Adrenal gland (tissue), 12 donors: ENCODE results near the gene NSG1. TPM values are rescaled to one million over a fixed set of nuclear protein-coding genes. Genes with fewer than 3 reads are reported as not detected.

Experiments
- DNase-seq, 7 donors: peaks; one replicate each; pipeline ENCODE4 v3.0.0-alpha.2; 2019 to 2020
- H3K27ac ChIP-seq, 5 donors: fragments of 200-600 bp; sonication (generic) in 4 of 5; 1 replicate in 3 of 5; 2 replicates in 2 of 5; pipeline versions ENCODE4 v1.5.1 to v1.8.0; 2016 to 2020; ENCODE audit warnings: mild to moderate bottlenecking in 1 of 5
- H3K27me3 ChIP-seq: fragments of 200-600 bp; 2 replicates; pipeline ENCODE4 v1.8.0; 2021
- H3K36me3 ChIP-seq, 2 donors: fragments of 200-600 bp; replicated peaks in 1 of 2; 1 replicate in 1 of 2; 2 replicates in 1 of 2; pipeline versions ENCODE4 v1.5.1 to v1.8.0; 2018 to 2022
- H3K4me1 ChIP-seq, 2 donors: fragments of 200-600 bp; replicated peaks in 1 of 2; 1 replicate in 1 of 2; 2 replicates in 1 of 2; pipeline versions ENCODE4 v1.5.1 to v1.8.0; 2018 to 2021
- H3K4me3 ChIP-seq, 4 donors: fragments of 200-600 bp; sonication (generic) in 3 of 4; one replicate each; pipeline ENCODE4 v1.5.1; 2016 to 2018
- H3K9me3 ChIP-seq, 3 donors: fragments of 200-600 bp; sonication (generic) in 1 of 3; replicated peaks in 1 of 3; 1 replicate in 2 of 3; 2 replicates in 1 of 3; pipeline versions ENCODE4 v1.5.1 to v1.8.0; 2016 to 2021
- POLR2A ChIP-seq, 2 donors: fragments of 450-650 bp; IDR thresholded peaks; one replicate each; pipeline ENCODE4 v1.6.1; 2017; ENCODE audit warnings: antibody characterized with exemption in 2 of 2, mild to moderate bottlenecking in 2 of 2, moderate library complexity in 1 of 2
- WGBS, 4 donors: extraction: QIAGEN DNeasy Blood & Tissue Kit in 2 of 4; methylation state at CpG; one replicate each; pipeline versions ENCODE4 v1.1.5 to v1.1.7; 2013 to 2017; 5-methylcytosine and 5-hydroxymethylcytosine counted together
- intact Hi-C, 2 donors: fragments of 100-400 bp; cut with DNase I; formaldehyde crosslinking; loops; one replicate each; pipeline versions ENCODE4 v1.14.1 to v1.15.0; 2022 to 2023
- polyA plus RNA-seq, 3 donors: library from polyadenylated mRNA; stranded (reverse); fragments of 200-250 nt in 2 of 3; fragments of 350-450 nt in 1 of 3; fragmentation: Illumina TruSeq in 1 of 3; extraction: RNeasy Lipid Tissue Mini Kit (QIAGEN cat#74804) in 1 of 3; gene quantifications; one replicate each; pipeline ENCODE4 v1.2.3, GENCODE V29; 2013 to 2014
- total RNA-seq, 9 donors: library from RNA; depleted of rRNA in 4 of 9; stranded (reverse); fragments of >200 nt in 4 of 9; fragments of 120-200 nt in 1 of 9; fragmentation: NEBNext Ultra II Directional in 1 of 9; extraction: Animal tissue kit (Norgen Biotek cat#: 25700) in 1 of 9; gene quantifications; one replicate each; pipeline versions ENCODE4 v1.1.0 to v1.2.4, GENCODE V29; 2013 to 2023
- TF ChIP-seq, protein P1 (sequence below), 6 experiments: fragments of 450-650 bp in 4 of 6; fragments of 200-600 bp in 2 of 6; sonication (generic) in 1 of 6; IDR thresholded peaks; 1 replicate in 5 of 6; 2 replicates in 1 of 6; pipeline versions ENCODE4 v1.5.1 to v1.8.0; 2016 to 2021; ENCODE audit warnings: antibody characterized with exemption in 6 of 6, mild to moderate bottlenecking in 2 of 6, moderate library complexity in 1 of 6
- donor health status: healthy with polysubstance abuse.
- donor health status: Bipolar disorder and iron deficiency.
- donor health status: DM: yes; HTN: yes; CAD: no.
- donor health status: DM: no; HTN: no; CAD: no.
- donor health status: DM: no; HTN: no; CAD: no.
- donor health status: DM: yes; HTN: yes; CAD: no.

The NSG1 gene
- total and polyA plus RNA-seq, 12 donors = 1.4 to 42.7 (median 9.9) TPM

GRCh38 chr4:4388311-4388790 lies 1.4 kb downstream of the NSG1 start:
- no peak overlapping the region for H3K4me3 ChIP-seq
- H3K27ac ChIP-seq = peak overlapping the region in 1 of 5 donors; percentile 63
- intact Hi-C loops = no loop called here
- H3K9me3 ChIP-seq = no peaks in the 10 kb centered on the region
- H3K4me1 ChIP-seq = peaks cover 0 to 18% of the 10 kb centered on the region in 2 donors
- 44 to 54% (median 48%) methylated on average over 8 of the region's 8 CpGs for WGBS, 4 donors
- TF ChIP-seq, protein P1, sequence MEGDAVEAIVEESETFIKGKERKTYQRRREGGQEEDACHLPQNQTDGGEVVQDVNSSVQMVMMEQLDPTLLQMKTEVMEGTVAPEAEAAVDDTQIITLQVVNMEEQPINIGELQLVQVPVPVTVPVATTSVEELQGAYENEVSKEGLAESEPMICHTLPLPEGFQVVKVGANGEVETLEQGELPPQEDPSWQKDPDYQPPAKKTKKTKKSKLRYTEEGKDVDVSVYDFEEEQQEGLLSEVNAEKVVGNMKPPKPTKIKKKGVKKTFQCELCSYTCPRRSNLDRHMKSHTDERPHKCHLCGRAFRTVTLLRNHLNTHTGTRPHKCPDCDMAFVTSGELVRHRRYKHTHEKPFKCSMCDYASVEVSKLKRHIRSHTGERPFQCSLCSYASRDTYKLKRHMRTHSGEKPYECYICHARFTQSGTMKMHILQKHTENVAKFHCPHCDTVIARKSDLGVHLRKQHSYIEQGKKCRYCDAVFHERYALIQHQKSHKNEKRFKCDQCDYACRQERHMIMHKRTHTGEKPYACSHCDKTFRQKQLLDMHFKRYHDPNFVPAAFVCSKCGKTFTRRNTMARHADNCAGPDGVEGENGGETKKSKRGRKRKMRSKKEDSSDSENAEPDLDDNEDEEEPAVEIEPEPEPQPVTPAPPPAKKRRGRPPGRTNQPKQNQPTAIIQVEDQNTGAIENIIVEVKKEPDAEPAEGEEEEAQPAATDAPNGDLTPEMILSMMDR (IDR thresholded peaks at IDR 0.05) = no peak
- no peak for TF ChIP-seq POLR2A (IDR thresholded peaks at IDR 0.05)
- no peaks in the 10 kb centered on the region for H3K36me3 ChIP-seq
- H3K27me3 ChIP-seq = peaks cover 27% of the 10 kb centered on the region
- DNase-seq = no peak

GRCh38 chr4:4388836-4389575 lies 2.1 kb downstream of the NSG1 start:
- Histone ChIP-seq H3K4me3 (no peak overlapping the region), H3K27ac (peak overlapping the region in 1 of 5 donors; percentile 63), H3K4me1 (peaks cover 0 to 18% of the 10 kb centered on the region in 2 donors), H3K36me3 (no peaks in the 10 kb centered on the region), H3K9me3 (no peaks in the 10 kb centered on the region), H3K27me3 (peaks cover 27% of the 10 kb centered on the region)
- peak in 1 of 7 donors; percentile 71 for DNase-seq
- intact Hi-C loops = no loop called here
- WGBS, 4 donors = 65 to 87% (median 76%) methylated on average over 12 to 18 of the region's 18 CpGs
- TF ChIP-seq POLR2A (IDR thresholded peaks at IDR 0.05) = no peak
- TF ChIP-seq, protein P1 (IDR thresholded peaks at IDR 0.05) = no peak

GRCh38 chr4:4390046-4390445 lies 3.1 kb downstream of the NSG1 start:
- Histone ChIP-seq H3K27me3 (peaks cover 27% of the 10 kb centered on the region), H3K4me3 (no peak overlapping the region), H3K36me3 (no peaks in the 10 kb centered on the region), H3K4me1 (peaks cover 0 to 18% of the 10 kb centered on the region in 2 donors), H3K9me3 (no peaks in the 10 kb centered on the region), H3K27ac (no peak overlapping the region)
- no peak for TF ChIP-seq POLR2A (IDR thresholded peaks at IDR 0.05)
- TF ChIP-seq, protein P1 (IDR thresholded peaks at IDR 0.05) = no peak
- intact Hi-C loops = no loop called here
- 56 to 68% (median 64%) methylated on average over 4 to 7 of the region's 7 CpGs for WGBS, 4 donors
- no peak for DNase-seq

GRCh38 chr4:4390515-4391240 lies 3.8 kb downstream of the NSG1 start:
- no peak overlapping the region for H3K4me3 ChIP-seq
- peaks cover 23% of the 10 kb centered on the region for H3K27me3 ChIP-seq
- H3K9me3 ChIP-seq = no peaks in the 10 kb centered on the region
- no peaks in the 10 kb centered on the region for H3K36me3 ChIP-seq
- intact Hi-C loops = no loop called here
- no peak overlapping the region for H3K27ac ChIP-seq
- TF ChIP-seq POLR2A (IDR thresholded peaks at IDR 0.05) = no peak
- TF ChIP-seq, protein P1 (IDR thresholded peaks at IDR 0.05) = no peak
- peaks cover 0 to 18% of the 10 kb centered on the region in 2 donors for H3K4me1 ChIP-seq
- 78 to 92% (median 85%) methylated on average over 8 to 11 of the region's 11 CpGs for WGBS, 4 donors
- no peak for DNase-seq
